Measurements from ENCODE around the gene RBP3.

Gene RBP3

DNA sequence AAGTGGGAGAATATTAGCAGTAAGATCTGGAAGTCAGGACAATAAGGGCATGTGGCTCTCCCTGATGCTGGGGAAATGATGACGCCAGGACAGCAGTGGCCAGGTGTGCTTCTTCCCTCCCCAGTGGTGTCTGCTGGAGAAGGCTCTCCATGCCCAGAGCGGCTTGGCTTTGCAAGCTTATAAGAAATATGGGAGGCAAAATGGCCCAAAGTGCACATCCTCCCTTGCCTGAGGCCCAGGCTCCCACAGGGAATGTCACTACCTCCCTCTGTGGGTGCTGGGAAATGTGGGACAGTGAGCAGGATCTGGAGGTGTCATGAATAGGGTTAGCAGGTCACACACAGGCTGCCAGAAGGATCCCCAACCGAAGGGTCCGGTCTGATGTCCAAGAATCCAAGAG, 53.0 kb downstream of the RBP3 start:
- no peak for DNase-seq (ENCODE audit: low read depth in 2 of 2)

GRCh38 chr10:47401874-47402640, 53.9 kb downstream of the RBP3 start:
- DNase-seq (ENCODE audit: low read depth in 2 of 2) = no peak

DNA sequence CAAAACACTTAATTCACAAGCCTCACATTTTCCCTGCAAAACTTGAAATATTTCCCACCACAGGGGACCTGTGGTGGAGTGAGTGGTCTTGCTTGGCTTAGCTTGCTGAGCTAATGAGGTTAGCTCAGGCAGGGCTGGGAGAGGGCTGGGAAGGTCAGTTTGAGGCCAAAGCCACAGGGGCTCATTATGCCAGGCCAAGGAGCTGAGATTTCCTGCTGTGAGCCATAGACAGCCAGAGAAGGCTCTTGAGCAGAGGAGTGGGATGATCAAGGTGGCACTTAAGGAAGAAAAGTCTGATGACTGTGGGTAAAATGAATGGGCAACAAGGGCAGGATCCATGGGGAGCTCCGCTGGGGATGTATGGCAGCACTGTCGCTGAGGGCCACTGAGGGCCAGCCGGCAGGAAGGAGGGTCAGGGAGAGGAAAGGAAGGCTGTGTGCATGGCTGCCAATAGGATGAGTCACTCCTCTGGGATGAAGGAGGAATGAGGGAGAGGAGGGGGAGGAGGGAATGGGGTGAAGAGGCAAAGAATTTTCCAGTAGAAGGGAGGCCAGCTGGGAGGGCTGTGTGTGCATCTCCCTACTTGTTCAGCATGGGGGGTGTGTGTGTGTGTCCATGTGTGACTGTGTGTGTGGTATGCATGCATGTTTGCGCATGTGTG, 54.6 kb downstream of the RBP3 start:
- no peak for DNase-seq (ENCODE audit: low read depth in 2 of 2)

GRCh38 chr10:47403446-47404318, 55.5 kb downstream of the RBP3 start:
- no peak for DNase-seq (ENCODE audit: low read depth in 2 of 2)

DNA sequence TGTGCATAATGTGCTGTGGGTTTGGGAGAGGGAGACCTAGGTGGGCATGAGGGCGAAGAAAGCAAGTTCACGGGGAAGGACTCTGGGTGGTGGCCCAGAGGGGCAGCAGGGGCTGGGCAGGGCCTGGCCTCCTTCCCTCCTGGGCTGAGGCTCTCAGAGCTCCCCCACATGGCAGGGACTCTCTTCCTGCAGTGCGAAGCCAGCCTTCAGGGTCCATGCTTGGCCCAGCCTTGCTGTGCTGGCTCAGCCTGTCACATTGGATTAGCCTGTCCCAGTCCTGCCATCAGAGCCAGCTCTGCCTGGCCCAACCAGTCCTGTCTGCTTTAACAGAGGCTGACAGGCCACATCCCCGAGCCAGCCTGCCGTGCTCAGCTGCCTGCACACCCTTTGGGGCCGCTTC, 56.3 kb downstream of the RBP3 start:
- no peak for DNase-seq (ENCODE audit: low read depth in 2 of 2)

DNA sequence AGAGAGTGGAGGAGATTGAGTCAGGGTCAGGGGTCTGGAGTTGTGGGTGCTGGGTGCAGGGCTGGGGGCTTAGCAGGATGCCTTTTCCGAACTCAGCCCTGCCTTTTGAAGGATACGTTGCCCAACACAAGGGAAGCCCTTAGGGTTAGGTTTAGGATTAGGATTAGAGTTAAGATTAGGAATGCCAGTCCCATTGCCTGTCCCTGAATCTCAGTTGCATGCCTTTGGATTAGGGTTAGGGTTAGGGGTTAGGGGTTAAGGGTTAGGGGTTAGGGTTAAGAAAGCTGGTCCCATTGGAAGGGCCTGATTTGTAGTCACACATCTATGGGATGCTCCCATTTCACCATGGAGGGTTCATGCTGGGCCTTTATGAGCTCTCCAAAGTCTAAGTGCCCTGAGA, 56.8 kb downstream of the RBP3 start:
- no peak for DNase-seq (ENCODE audit: low read depth in 2 of 2)

GRCh38 chr10:47405857-47406547, 57.8 kb downstream of the RBP3 start:
- DNase-seq (ENCODE audit: low read depth in 2 of 2) = no peak

DNA sequence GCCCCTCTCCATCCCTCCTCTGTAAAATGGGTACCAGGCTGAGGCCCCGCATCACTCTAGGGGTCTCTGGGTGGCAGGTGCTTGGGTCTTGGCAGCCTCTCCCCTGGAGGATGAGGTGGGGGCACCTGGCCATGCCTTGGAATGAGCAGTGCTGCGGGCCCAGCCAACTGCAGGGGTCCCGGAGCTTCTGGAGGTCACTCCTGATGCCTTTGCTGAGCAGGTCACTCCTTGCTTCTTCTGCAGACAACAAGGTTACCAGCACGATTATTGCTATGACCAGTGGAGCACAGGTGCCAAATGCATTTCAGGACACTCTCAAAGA, 58.3 kb downstream of the RBP3 start:
- no peak for DNase-seq (ENCODE audit: low read depth in 2 of 2)

GRCh38 chr10:47406870-47407691, 58.9 kb downstream of the RBP3 start:
- DNase-seq (ENCODE audit: low read depth in 2 of 2) = no peak

Data from activated CD8-positive, alpha-beta memory T cell treated with anti-CD3 and anti-CD28 coated beads for 4 hours (primary cell).